Cerebellar nuclear complex (tissue), 1 donor: ENCODE measurements around the gene MTPN.

Source experiments
- DNase-seq, 2 experiments: peaks; one replicate each; lab custom pipeline; 2025; lab: John Stamatoyannopoulos, UW

MTPN gene

DNA sequence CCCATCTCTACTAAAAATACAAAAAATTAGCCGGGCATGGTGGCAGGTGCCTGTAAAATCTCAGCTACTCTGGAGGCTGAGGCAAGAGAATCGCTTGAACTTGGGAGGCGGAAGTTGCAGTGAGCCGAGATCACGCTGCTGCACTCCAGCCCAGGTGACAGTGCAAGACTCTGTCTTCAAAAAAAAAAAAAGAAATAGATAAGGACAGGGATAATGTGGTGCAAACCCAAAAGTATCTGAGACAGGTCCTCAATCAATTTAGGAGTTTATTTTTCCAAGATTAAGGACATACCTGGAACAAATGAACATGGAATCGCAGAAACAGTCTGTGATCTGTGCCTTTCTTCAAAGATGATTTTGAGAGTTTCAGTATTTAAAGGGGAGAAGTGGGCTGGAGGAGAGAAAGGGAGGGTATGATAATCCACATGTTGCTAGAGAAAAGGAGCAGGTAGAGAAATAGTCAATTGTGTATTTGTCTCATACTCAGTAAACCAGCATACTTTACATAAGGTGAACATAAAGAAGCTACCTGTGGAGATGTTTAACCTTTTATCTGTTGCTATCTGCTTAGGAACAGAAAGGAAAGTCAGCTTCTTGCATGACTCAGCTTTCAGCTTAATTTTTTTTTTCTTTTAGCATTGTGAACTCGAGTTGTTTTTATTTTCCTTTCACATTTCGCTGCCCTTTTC lies 4.9 kb upstream of the MTPN start:
- no peak for DNase-seq

DNA sequence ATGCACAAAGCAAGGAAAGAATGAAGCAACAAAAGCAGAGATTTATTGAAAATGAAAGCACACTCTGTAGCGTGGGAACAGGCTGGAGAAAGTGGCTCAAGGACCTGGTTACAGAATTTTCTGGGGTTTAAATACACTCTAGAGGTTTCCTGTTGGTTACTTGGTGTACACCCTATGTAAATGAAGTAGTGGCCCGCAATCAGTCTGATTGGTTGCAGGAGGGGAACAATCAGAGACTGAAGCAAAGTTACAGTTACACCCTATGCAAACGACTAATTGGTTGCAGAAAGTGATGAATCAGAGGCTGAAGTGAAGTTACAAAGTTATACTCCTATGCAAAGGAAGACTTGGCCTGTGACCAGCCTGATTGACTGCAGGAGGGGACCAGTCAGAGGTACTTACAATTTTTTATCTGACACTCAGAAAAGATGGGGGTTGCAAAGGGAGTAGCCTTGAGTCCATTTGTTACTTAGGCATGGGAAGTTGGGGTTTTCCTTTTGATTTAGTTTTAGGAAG lies 3.6 kb upstream of the MTPN start:
- no peak for DNase-seq

DNA sequence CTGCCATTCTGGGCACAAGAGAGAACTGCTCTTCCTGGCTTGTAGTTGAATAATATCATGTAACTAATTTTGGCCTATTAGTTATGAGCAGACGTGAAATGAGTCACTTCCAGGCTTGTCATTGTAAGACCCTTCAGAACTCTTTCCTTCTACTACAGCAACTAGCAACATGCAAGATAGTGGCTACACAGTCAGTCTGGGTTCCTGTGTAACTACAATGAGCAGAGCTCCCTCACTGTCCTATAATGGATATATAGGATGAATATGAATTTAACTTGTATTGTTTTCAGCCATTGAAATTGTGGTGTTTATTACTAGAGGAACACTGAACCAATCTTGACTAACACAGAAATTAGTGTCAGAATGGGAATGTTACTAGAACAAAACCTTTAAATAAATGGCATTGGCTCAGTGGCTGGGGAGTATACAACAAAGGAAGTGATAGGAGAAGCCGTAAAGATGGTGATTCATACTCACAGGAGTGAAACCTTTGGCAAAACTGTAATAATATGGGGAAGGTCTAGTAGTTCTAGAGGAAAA lies 2.9 kb upstream of the MTPN start:
- no peak for DNase-seq

DNA sequence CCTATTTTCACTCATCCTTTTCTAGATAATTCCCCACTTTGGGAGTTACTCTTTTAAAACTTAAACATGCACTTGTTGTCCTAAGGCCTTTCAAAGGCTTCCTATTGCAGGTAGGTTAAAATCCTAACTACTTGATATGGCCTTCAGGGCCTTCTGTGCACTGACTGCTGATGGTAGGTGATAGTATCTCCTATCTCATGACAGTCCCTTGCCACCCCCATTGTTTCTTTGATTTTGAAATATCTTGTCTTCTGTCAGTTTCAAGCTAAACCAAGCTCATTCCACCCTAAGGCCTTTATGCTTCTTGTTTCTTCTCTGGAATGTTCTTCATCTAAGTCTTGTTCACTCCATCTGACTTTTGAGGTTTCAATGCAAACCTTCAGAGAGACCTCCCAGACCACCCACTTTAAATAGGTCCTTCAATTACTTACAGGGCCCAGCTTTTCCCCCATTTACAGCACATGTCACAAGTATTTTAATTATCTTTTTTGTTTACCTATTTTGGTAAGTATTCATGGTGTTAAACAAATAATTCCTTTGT lies 2.4 kb upstream of the MTPN start:
- no peak for DNase-seq

DNA sequence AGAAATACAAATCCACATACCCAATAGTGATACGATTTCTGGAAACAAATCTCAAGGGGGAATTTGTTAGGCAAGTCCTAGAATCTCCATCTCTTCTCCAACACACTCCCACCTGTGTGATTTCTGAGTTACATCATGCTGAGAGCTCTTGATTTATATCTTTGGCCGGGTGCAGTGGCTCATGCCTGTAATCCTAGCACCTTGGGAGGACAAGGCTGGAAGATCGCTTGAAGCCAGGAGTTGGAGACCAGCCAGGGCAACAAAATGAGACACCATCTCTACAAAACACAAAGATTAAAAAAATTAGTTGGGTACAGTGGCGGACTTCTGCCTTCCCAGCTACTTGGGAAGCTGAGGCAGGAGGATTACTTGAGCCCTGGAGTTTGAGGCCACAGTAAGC lies 1.5 kb upstream of the MTPN start:
- DNase-seq: no peak

DNA sequence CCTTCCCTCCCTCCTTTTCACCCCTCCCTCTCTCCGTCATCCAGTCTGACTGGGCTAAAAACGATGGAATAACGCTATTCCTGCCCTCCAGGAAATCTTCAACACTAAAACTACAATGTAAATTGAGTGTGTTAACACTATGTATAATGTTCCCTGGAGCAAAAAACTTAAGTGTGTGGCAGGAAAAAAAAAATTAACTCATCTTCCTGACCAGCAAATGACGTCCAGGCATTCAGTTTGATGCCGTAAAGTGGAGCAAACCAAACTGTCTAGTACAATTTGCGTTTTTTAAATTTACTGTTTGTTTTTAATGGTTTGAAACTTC lies 545 bp upstream of the MTPN start:
- no peak for DNase-seq

DNA sequence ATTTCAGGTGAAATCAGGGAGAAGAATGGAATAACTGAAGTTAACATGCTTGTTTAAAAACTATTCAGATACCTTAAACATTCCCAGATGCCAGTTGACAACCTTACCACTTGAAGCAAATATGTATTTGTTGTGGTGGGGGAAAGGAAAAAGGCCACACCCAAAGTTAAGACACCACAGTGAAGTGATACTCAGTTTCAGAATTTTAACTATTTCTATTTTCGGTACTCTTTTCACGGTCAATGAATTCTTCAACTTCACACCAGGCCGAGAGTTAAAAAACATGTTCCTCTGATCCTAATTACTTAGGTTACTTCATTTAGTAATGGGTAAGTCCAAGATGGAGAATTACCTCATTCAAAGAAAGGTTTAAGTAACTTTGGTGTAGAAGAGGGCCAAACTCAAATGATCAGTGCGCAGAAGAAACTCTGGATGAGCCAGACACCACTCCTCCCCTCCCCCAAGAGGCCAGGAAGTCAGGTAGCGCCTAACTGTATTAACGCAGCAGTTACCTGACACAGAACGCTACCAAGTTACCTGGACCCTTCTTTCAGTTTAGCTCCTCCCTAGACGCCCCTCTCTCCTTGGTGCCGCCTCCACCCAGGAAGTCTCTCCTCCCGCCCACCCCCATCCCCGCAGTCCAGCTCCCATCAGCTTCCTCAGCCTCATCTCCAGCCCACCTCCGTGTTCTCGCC lies 700 bp downstream of the MTPN start:
- no peak for DNase-seq

DNA sequence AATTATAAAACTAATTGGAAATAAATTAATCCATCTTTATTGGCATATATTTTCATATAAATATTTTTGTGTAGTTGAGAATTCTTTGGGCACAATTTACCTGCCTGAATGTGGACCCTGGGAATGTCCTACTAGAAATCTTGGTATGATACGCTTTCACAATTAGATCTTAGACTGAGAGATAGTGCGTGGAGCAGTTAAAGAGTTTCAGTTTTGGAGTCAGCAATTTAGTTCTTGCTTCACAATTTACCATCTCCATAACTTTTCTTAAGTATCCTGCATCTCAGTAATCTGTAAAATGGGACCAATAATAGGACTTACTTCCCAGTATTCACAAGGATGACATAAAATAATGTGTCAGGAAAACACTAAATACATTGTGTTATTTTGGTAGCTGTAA lies 2.0 kb downstream of the MTPN start:
- no peak for DNase-seq

DNA sequence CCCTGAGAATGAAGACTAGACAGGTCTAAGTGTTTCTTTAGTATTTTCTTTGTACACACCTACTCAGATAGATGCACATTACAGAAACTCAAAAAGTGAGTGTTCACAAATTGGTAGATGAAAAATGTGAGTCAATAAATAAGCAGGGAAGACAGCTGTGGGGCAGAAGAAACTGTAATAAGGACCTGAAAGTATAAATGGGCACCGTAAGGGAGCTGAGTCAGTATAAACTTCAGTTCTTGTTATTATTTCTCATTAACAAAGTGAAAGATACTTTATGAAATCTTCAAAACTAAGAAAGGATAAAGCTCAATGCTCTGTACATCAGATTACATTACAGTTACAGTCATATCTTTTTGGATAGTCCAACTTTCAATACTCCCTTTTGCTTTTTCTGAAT lies 2.5 kb downstream of the MTPN start:
- no peak for DNase-seq

DNA sequence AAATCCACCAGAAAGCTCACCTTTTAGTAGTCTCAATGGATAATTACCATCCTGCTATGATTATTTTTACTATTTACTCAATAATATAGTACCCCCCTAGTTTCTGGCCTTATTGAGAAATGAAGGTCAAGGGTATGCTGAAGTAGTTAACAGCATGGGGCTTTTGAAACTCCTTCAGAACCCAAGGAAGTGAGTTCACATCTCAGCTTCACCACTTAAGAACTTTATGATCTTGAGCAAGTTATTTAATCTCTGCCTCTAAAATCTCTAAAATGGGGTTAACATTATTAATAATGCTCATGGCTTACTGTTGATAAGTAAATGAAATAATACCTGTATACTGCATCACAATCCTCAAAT lies 5.8 kb downstream of the MTPN start:
- DNase-seq: no peak

DNA sequence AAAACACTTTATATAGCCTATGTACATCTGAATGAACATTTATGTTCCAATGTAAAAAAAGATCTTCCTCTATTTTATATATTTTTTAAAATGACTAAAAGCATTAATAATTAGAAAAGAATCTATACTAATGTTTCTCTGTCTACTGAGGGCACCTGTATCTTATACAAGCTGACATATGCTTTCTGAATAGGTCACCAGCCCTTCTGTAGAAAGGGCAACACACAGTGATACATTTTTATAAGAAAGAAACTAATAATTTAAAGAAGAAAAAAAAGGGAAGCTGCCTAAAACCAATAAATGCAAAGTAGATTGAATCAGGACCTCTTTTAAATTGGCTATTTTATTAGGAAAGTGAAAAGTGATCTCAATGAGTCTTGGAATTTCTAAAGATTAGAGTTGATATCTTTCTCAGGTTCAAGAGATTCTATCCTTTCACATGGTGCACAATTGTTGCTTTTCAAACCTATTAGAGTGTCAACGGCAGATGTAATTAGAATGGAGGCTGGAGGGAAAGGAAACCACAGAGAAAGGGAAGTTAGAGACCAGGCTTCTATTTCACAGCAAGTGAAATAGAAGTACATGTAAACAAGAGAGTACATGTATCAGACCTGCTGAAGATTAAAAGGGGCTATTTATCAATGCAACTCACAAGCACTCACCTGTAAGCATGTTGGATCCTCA lies 6.3 kb downstream of the MTPN start:
- no peak for DNase-seq

DNA sequence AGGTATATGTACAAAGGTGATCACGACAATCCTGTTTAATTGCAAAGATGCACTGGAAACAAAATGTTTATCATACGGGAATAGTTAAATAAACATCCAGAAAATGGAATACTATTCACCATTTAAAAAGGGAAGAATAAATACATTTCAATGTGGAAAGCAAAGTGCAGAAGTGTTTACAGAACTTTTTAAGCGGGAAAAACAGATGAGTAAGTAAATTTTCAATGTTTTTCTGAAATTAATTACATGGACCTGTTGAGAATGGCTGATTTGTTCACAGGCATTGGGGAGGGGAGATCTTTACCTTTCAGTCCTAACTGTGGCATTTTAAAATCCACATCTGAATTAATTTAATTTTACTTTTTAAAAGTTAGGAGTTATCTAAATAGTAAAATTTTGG lies 7.1 kb downstream of the MTPN start:
- no peak for DNase-seq

DNA sequence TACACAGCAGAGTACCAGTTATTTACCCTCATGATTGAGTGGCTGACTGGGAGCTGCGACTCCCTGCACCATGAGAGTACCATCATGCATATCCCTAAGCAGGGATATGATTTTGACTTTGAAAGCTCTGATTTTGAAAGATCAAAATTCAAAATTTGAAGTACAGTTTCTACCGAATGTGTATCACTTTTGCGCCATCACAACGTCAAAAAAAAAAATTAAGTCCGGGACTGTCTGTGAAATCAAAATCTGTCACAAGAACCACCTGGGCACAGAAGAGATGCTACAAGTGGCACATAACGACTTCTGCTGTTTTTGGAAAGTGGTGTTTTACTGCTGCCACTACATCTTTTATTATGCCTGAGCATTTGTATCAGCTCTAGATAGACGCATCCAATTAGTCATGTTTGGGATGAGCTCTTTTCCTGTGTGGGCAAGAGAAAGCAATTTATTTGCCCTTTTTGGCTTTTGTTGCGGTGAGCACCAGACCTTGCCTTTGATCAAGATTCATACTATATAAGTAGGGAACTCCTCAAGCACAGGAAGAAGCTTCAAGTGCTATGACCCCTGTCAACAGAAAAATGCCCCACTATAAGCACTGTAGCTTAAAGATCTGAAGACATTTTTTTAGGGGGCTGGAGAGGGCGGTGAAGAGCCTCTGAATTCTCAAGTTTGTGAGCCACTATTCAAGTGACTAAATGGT lies 10.7 kb downstream of the MTPN start:
- DNase-seq: no peak

DNA sequence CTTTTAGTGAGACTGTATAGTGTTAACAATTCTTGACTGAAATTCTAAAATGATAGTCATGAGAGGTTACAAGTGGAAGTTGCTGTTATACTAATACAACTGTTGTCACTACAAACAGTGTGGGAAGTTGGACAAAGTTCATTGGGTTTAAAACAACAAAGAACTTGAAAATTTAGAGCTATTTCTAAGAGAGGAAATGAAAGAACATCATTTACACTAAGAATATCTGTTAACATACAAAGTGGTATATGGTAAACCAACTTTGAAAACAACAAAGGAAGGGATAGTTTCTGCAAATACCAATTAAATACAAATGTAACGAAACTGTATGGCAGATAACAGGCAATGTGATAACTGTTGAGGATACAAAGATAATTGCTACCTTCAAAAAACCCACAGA lies 11.6 kb downstream of the MTPN start:
- DNase-seq: no peak

DNA sequence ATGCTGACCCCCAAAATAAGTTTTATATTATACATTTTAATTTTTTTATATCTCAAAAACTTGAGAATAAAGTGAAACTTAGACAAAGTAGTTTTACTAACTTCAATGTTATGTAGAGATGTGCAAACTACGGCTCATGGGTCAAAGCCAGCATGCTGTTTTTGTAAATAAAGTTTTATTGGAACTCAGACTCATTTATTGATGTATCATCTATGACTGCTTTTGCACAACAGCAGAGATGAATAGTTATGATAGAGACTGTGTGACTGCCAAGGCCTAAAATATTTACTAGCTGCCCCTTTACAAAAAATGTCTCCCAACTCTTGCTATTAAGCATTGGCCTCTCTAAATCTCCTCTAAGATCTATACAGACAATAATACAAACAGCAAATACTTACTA lies 12.4 kb downstream of the MTPN start:
- no peak for DNase-seq

DNA sequence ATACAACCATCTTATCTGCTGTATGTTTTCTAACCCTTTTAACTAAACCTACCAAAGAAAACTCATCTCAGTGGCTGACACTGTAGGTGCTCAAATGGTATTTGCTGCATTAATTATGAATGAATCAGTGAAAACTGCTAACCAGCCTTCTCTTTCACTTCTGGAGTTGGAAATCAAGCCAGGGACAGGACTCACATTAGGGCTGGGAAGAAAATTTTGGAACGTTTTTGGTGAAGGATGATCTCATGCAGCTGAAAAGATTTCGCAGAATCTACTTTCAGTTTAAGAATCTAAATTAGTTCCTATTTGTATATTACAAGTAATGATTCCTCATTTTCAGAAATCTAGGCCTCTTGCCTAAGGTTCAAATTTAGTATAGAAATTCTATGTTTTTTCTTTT lies 12.9 kb downstream of the MTPN start:
- no peak for DNase-seq

DNA sequence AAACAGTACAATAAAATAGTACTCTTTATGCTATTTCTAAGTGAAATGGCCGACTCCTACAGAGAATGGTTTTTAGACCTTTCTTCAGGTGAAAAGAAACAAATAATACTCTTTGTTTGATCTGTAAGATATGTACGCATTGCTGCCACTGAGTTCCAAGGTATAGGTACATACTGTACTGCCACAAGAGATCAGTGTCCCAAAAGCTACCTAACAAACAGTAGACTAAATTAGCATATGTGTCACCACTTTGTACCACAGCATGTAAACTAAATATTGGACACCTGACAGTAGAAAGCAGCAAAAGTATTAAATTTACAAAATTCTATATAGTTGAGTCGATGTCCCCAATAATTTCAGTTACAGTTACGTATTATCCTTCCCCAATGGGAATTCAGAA lies 14.4 kb downstream of the MTPN start:
- DNase-seq: no peak

DNA sequence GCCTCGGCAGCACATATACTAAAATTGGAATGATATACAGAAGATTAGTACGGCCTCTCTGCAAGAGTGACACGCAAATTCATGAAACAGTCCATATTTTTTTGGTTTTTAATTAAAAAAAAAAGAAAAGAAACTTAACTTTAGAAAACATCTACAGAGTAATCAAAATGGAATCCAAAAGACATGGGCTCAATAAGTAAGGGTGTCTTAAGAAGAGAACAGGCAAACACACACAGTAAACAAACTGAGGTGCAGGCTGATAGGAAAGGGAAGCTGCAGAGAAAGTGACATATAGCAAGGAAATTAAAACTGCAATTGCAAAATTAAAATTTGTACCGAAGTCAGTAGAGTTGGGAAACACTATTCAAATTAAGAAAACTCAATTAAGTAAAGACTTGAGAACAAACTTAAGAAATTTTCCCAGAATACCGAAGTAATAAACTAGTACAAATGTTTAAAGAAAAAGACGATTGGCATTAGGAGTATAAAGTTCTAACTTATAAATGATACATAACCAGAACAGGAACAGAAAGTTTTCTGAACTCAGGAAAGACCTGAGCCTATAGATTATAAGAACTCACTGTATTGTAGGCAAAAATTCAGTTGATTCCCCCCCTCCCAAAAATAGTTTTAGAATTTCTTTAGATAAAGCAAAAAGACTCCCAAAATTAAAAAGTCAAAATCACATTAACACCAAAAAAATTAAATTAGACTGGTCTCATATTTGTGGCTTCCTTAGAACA lies 16.3 kb downstream of the MTPN start:
- DNase-seq: no peak

DNA sequence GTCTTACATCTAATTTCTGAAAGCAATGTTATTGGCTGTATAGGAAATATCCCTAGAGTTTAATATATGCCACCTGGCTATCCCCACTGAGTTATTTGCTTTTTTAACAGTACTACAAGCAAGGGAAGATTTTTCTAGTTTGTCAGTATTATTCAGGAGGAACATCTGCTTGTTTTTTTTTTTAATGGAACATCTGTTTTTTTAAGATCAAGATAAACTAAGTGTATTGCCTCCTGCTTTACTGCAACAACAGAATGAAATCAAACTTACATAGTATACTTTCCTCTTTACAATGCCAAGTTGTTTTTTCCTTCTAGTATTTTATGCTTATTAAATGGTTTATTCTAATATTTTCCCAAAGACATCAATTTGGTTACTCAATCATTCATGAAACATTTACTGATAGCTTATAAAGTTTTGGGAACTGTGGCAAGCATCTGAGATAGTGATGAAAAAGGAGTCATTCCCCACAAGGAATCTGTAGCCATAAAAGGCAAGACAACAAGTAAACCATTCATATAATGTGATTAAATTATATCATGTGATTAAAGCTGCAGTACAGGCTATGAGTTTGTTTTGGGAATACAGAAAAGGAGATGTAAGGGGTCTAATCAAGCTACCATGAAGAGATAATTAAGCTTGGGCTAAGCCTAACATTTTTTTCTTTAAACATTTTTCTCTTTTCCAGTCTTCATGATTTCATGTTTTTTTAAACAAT lies 17.4 kb downstream of the MTPN start:
- no peak for DNase-seq

DNA sequence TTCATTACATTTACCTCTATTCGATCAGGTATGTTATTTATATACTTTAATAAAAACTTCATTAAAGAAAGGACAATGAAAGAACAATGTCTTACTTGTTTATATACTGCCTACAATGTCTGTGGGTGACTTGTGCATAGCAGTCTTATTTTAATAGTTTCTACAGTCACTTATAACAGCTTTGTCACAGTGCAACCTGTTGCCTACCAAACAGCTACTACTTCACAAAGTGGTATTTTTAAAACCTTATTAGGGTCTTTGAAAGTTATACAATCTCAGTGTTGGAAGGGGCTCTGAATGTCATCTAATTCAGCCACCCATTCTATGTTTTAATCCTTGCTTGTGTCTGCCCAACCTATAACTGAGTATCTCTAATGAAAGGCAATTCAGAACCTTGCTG lies 19.0 kb downstream of the MTPN start:
- DNase-seq: no peak

DNA sequence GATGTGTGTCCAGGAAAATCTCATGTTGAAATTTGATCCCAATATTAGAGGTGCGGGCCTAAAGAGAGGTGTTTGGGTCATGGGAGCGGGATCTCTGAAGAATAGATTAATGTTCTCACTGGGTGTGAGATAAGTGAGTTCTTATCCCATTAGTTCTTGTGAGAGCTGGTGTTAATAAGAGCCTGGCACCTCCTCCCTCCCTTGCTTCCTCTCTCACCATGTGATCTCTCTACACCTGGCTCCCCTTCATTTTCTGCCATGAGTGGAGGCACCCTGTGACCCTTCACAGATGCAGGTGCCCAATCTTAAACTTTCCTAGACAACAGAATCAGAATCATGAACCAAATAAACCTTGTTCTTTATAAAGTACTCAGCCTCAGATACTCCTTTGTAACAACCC lies 19.5 kb downstream of the MTPN start:
- no peak for DNase-seq
